Fibroblast of lung (primary cell): ENCODE measurements around the gene ZBTB39. TPM values are rescaled to one million over a fixed set of nuclear protein-coding genes. Genes with fewer than 3 reads are reported as not detected.

ENCODE experiments used
- DNase-seq, 2 donors: peaks; one replicate each; pipeline versions ENCODE4 v3.0.0 to v3.0.0-alpha.2; 2010; ENCODE audit warnings: low read depth in 2 of 2
- H2AFZ ChIP-seq: 2 replicates; pipeline ENCODE4 v1.5.1; 2012; ENCODE audit warnings: low read length, control low read depth, inconsistent platforms
- H3K27ac ChIP-seq: 2 replicates; pipeline ENCODE4 v1.5.1; 2011; ENCODE audit warnings: low read length, control low read depth; ENCODE audit not compliant: insufficient read depth
- H3K27me3 ChIP-seq: 2 replicates; pipeline ENCODE4 v1.5.1; 2011; ENCODE audit warnings: mild to moderate bottlenecking, low read length; ENCODE audit not compliant: control insufficient read depth, insufficient read depth
- H3K36me3 ChIP-seq: 2 replicates; pipeline ENCODE4 v1.5.1; 2011; ENCODE audit warnings: low read length; ENCODE audit not compliant: control insufficient read depth, insufficient read depth
- H3K4me1 ChIP-seq: 2 replicates; pipeline ENCODE4 v1.5.1; 2011; ENCODE audit warnings: low read length; ENCODE audit not compliant: control insufficient read depth, insufficient read depth; ENCODE audit errors: extremely low read depth
- H3K4me2 ChIP-seq: 2 replicates; pipeline ENCODE4 v1.5.1; 2011; ENCODE audit warnings: low read length, control low read depth; ENCODE audit not compliant: insufficient read depth; ENCODE audit errors: extremely low read depth
- H3K4me3 ChIP-seq, 4 experiments: fragments of 200-600 bp in 1 of 4; sonication (generic) in 1 of 4; replicated peaks in 1 of 4; 2 replicates each; pipeline ENCODE4 v1.5.1; 2011 to 2016; ENCODE audit warnings: low read length in 4 of 4, low read depth in 3 of 4, mild to moderate bottlenecking in 3 of 4, control low read depth in 2 of 4, inconsistent platforms in 1 of 4, mixed read lengths in 1 of 4; ENCODE audit not compliant: insufficient read depth in 1 of 4; ENCODE audit errors: control extremely low read depth in 1 of 4
- H3K79me2 ChIP-seq: 2 replicates; pipeline ENCODE4 v1.5.1; 2012; ENCODE audit warnings: mild to moderate bottlenecking, low read length, inconsistent platforms; ENCODE audit not compliant: control insufficient read depth, insufficient read depth
- H3K9ac ChIP-seq: 2 replicates; pipeline ENCODE4 v1.5.1; 2011; ENCODE audit warnings: mild to moderate bottlenecking, low read length, control low read depth; ENCODE audit not compliant: insufficient read depth
- H3K9me3 ChIP-seq: 2 replicates; pipeline ENCODE4 v1.5.1; 2012; ENCODE audit warnings: low read depth, low read length; ENCODE audit not compliant: control insufficient read depth, insufficient read depth
- H4K20me1 ChIP-seq: 2 replicates; pipeline ENCODE4 v1.5.1; 2011; ENCODE audit warnings: low read length; ENCODE audit not compliant: control insufficient read depth, insufficient read depth; ENCODE audit errors: extremely low read depth
- EZH2 ChIP-seq: IDR thresholded peaks from 2 replicates; pipeline ENCODE4 v1.5.1; 2012; ENCODE audit warnings: low read length, control low read depth, mild to moderate bottlenecking; ENCODE audit errors: missing control alignments
- polyA plus RNA-seq, 2 donors: library from polyadenylated mRNA; depleted of rRNA in 1 of 2; stranded (reverse) in 1 of 2; unstranded in 1 of 2; fragments of >200 nt; gene quantifications; 2 replicates each; pipeline ENCODE4 v1.2.1, GENCODE V29; 2011 to 2012; ENCODE audit warnings: missing spikeins in 1 of 2
- total RNA-seq: library from RNA; depleted of rRNA; stranded (reverse); fragments of >200 nt; gene quantifications from 2 replicates; pipeline ENCODE4 v1.2.1, GENCODE V29; 2014
- TF ChIP-seq, protein P1 (sequence below), 2 donors: IDR thresholded peaks in 1 of 2; conservative IDR thresholded peaks in 1 of 2; 1 replicate in 1 of 2; 2 replicates in 1 of 2; pipeline ENCODE4 v1.5.1; 2011 to 2012; ENCODE audit warnings: low read length in 2 of 2, control low read depth in 1 of 2, inconsistent platforms in 1 of 2, low read depth in 1 of 2, mild to moderate bottlenecking in 1 of 2

Gene ZBTB39
- total and polyA plus RNA-seq, 2 donors (not counting 1 experiment from before 2014, with no cell fraction given) = 3.2 to 3.8 TPM

GRCh38 chr12:56980941-56981530 lies 25.3 kb downstream of the ZBTB39 start:
- Histone ChIP-seq H3K79me2 (no peaks in the 10 kb centered on the region), H3K36me3 (no peaks in the 10 kb centered on the region), H4K20me1 (no peaks in the 10 kb centered on the region), H3K9me3 (no peaks in the 10 kb centered on the region), H3K4me2 (no peak overlapping the region), H3K27ac (no peak overlapping the region), H3K4me1 (no peaks in the 10 kb centered on the region), H3K9ac (no peak overlapping the region), H3K4me3 (no peak overlapping the region), H3K27me3 (no peaks in the 10 kb centered on the region), H2AFZ (no peak overlapping the region)
- TF ChIP-seq, protein P1, sequence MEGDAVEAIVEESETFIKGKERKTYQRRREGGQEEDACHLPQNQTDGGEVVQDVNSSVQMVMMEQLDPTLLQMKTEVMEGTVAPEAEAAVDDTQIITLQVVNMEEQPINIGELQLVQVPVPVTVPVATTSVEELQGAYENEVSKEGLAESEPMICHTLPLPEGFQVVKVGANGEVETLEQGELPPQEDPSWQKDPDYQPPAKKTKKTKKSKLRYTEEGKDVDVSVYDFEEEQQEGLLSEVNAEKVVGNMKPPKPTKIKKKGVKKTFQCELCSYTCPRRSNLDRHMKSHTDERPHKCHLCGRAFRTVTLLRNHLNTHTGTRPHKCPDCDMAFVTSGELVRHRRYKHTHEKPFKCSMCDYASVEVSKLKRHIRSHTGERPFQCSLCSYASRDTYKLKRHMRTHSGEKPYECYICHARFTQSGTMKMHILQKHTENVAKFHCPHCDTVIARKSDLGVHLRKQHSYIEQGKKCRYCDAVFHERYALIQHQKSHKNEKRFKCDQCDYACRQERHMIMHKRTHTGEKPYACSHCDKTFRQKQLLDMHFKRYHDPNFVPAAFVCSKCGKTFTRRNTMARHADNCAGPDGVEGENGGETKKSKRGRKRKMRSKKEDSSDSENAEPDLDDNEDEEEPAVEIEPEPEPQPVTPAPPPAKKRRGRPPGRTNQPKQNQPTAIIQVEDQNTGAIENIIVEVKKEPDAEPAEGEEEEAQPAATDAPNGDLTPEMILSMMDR (conservative IDR thresholded peaks at IDR 0.05 in 1 of 2, IDR thresholded peaks at IDR 0.05 in 1 of 2; ENCODE audit: low read depth in 1 of 2, low read length in 2 of 2) = no peak
- no peak for TF ChIP-seq EZH2
- DNase-seq = no peak

- H3K36me3 ChIP-seq = no peaks in the 10 kb centered on the region
- H3K4me2 ChIP-seq = no peak overlapping the region
- no peaks in the 10 kb centered on the region for H3K27me3 ChIP-seq
- H4K20me1 ChIP-seq = no peaks in the 10 kb centered on the region
- H3K27ac ChIP-seq = no peak overlapping the region
- TF ChIP-seq, protein P1 (conservative IDR thresholded peaks at IDR 0.05 in 1 of 2, IDR thresholded peaks at IDR 0.05 in 1 of 2; ENCODE audit: low read depth in 1 of 2, low read length in 2 of 2) = no peak
- TF ChIP-seq EZH2 = no peak
- no peak overlapping the region for H3K9ac ChIP-seq
- H2AFZ ChIP-seq = no peak overlapping the region
- no peaks in the 10 kb centered on the region for H3K79me2 ChIP-seq
- no peaks in the 10 kb centered on the region for H3K4me1 ChIP-seq
- no peak overlapping the region for H3K4me3 ChIP-seq
- DNase-seq = no peak
- H3K9me3 ChIP-seq = no peaks in the 10 kb centered on the region
These were observed 26.1 kb downstream of the ZBTB39 start for GRCh38 chr12:56980268-56980667.

DNA sequence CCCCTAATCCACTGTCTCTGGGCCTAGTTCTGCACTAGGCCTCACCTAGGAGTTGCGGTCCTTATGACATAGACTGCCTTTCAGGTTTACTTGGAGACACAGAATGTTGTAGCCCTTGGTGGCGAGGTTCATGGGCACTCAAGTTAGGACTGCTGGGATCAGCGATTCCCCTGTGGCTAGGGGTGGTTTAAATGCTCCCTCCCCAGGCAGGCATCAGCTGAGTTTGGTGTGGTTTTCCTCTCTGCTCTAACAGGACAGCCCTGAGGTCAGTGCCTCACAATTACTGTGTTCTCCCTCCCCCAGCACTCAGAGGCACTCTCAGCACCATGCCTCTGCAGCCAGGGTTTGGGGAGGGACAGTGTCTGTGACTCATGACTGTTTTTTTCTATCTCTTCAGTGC lies 26.7 kb downstream of the ZBTB39 start:
- Histone ChIP-seq H3K9me3 (no peaks in the 10 kb centered on the region), H3K4me1 (no peaks in the 10 kb centered on the region)

More for the DNA sequence above, 26.7 kb downstream of the ZBTB39 start:
- DNase-seq = no peak
- no peaks in the 10 kb centered on the region for H3K27me3 ChIP-seq
- no peaks in the 10 kb centered on the region for H3K79me2 ChIP-seq
- TF ChIP-seq, protein P1 (conservative IDR thresholded peaks at IDR 0.05 in 1 of 2, IDR thresholded peaks at IDR 0.05 in 1 of 2; ENCODE audit: low read depth in 1 of 2, low read length in 2 of 2) = no peak
- TF ChIP-seq EZH2 = no peak
- no peaks in the 10 kb centered on the region for H4K20me1 ChIP-seq
- H2AFZ ChIP-seq = no peak overlapping the region
- H3K4me3 ChIP-seq = no peak overlapping the region
- H3K9ac ChIP-seq = no peak overlapping the region
- no peak overlapping the region for H3K27ac ChIP-seq
- no peak overlapping the region for H3K4me2 ChIP-seq
- H3K36me3 ChIP-seq = no peaks in the 10 kb centered on the region
